HG02571 (cell line): ENCODE data around the gene HES1.

Experiments used
- ATAC-seq: cut with Tn5 transposase; IDR thresholded peaks from one replicate; pipeline ENCODE4 v1.9.1; 2021; ENCODE audit warnings: mild to moderate bottlenecking, moderate library complexity; ENCODE audit not compliant: unreplicated experiment

Gene HES1

DNA sequence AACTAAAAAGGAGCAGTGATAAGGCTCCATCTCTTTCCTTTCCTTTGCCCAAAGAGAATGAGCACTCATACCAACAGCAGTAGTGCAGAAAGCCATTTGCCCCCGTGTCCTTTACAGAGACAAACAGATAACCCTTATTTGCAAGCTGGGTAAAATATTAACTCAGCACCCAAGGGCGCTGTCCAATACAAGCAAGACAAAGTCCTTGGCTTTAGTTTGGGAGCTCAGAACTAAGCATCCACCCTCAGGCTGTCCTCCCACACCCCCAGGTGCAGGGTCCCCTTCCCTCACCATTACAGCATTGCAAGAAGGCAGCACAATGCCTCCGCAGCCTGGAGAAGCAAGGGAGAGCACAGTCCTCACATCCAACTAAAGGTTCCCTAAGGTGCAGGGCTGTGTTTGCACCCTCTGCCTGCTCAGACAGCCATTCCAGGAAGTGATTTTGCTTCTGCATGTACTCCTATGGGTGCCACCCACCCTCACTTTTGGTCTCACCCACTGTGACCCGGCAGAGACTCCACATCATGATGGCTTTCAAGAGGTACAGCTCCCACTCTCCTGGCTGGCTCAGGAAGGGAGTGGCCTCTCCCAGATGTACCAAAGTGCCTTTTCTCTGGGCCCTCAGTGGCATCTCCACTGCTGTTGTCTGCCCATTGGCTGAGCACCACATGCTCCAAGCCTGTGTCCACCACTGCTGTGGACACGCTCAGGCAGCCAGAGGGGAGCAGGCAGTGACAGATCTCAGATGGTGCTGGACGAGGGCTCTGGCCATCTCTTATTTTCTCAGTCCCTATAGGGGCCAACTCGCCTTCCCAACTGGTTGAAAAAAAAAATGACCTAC lies 34.1 kb upstream of the HES1 start:
- ATAC-seq = peak; percentile 32

DNA sequence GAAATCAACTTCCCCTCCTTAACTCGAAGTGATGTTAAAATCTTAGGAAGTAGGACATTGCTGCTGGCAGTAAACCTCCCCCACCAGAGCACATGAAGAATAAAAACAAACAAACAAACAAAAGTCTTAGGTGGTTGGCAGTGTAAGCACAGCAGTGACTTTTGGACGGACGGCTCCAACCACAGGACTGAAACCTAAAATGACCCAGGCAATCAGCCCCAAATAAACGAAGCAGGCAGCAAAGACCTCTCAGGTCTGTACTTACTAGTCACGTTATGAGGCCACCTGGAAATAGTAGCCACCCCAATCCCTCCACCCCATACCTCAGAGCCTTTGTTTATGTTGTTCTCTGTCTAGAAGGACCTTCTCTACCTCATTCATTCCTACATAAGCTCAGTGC lies 33.5 kb upstream of the HES1 start:
- no peak for ATAC-seq

DNA sequence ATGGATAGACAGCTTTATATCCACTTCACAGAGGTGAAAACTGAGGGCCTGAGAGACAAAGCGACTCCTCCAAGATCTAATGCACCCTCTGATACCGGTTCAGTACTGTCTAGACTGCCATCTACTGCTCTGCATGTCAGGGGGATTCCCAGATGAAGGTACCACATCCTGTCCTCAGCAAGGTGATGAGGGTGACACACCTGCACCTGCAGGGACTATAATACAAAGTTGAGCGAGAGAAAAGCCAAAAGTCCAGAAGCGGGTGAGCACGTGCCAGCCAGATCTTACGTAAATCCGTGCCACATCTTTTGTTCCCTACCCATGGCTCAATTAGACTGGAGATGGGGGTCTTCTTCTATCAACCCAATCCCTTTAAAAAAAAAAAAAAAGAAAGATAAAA lies 32.4 kb upstream of the HES1 start:
- no peak for ATAC-seq

DNA sequence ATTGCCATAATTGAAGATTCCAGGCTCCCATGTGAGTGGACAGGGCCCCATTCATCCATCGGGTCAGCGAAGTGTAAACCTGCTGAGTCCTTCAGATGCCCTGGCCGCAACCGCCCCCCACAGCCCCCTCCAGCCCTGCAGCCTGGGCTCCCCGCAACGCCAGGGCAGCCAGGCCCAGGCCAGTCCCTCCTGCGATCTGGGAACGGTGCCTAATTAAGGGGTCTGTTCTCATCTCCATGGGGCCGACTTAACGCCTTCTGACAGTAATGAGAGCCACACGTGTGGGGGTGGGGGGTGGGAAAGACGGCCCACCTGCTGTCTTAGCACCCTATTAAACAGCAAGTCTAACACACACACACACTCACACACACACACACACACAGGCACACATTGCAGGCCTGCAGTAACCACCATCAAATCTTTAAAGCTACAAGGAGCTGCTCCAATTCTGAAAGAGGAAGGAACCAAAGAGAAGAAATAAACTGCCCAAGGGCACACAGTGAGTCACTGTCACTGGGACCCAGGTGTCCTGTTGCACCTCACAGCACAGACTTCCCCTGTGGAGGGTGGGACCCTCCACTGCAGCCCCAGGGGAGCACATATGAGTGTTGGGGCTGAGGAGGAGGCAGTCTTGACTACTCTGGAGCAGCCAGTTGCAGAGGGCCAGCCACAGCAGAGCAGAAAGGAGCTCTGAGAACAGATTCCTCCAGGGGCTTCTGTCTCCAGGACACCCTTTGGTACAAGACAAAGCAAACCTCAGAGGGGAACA lies 31.8 kb upstream of the HES1 start:
- no peak for ATAC-seq

DNA sequence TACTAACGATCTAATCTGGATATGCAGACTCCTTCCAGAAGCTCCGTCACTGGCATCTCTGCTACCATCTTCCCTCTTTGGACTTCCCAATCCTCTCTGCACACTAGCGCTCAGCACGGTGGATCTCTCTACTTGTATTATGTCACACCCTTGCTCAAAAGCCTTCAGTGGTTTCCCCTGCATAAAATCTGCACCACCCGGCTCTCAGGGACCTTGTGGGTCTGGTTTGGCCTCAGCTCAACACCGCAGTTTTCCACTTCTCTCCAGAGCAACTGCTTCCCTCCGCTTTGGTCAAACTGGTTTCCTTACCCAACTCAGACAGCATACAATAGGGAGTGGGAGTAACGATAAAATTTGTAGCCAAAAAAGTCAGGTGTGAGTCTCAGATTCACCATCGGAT lies 30.7 kb upstream of the HES1 start:
- ATAC-seq = no peak

DNA sequence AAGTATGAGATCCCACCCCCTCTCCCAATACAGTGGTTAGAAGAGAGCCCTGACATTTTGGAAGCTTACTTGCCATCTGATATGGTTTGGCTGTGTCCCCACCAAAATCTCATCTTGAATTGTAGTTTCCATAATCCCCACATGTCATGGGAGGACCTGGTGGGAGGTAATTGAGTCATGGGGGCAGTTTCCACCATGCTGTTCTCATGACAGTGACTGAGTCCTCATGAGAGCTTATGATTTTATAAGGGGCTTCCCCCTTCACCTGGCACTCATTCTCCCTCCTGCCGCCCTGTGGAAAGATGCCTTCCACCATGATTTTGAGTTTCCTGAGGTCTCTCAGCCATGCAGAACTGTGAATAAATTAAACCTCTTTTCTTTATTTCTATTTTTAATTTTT lies 28.8 kb upstream of the HES1 start:
- no peak for ATAC-seq

DNA sequence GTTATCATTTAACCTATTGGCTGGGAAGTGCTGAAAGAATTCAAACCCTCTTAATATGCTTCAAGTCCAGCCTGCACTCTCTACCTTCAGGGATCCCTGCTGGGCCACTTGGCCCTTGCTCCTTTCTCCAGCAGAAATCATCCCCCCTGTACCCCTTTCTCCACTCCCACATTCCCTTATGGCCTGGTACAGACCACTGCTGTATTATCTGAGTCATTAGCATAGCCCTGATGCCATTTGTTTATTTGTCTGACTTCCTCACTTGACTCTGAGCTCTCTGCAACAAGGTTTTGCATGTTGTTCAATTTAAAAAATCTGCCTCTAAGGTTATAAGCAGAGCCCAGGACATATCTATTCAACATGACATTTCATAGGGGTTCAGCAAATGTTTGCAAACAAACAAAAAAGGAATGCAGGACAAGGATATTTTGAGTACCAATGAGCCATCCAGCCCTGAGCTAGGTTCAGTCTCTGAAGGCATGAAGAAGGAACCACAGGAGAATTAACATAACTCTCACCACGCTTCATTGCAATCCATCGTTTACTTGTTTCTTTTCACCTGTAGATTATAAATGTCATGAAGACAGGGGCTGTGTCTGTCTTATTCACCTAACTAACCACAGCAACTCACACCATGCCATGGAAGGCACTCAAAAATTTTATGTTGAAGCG lies 26.6 kb upstream of the HES1 start:
- ATAC-seq = no peak

DNA sequence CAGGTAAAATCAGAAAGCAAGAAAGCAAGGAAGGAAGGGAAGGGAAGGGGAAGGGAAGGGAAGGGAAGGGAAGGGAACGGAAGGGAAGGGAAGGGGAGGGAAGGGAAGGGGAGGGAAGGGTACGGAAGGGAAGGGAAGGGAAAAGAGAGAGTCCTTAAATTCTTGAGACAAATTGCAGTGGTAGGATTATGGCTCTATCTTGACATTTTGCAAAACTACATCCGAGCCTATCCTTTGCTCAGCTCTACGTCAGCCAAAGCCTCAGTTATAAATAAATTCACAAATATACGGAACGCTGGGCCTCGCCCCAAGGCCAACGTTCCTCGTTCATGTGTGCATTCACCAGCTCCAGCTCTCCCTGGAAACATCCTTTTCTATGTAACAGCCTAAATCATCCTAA lies 25.5 kb upstream of the HES1 start:
- ATAC-seq = no peak

DNA sequence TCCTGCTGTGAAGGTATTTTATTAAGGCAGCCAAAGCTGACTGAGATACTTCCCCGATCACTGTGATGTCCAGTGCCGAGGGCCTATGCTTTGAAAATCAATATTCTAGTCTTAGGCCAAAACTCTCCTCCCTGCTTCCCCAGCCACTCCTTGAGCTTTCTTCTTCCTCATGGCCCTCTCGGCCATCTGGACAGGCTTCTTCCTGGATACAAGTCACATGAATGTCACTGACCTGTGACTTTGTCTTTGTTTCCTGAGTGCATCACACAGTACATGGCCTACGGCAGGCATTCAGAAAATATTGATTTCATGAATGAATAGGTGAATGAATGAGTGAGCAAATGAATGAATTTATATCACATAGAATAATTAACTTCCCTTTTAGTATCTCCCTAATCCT lies 24.6 kb upstream of the HES1 start:
- no peak for ATAC-seq

DNA sequence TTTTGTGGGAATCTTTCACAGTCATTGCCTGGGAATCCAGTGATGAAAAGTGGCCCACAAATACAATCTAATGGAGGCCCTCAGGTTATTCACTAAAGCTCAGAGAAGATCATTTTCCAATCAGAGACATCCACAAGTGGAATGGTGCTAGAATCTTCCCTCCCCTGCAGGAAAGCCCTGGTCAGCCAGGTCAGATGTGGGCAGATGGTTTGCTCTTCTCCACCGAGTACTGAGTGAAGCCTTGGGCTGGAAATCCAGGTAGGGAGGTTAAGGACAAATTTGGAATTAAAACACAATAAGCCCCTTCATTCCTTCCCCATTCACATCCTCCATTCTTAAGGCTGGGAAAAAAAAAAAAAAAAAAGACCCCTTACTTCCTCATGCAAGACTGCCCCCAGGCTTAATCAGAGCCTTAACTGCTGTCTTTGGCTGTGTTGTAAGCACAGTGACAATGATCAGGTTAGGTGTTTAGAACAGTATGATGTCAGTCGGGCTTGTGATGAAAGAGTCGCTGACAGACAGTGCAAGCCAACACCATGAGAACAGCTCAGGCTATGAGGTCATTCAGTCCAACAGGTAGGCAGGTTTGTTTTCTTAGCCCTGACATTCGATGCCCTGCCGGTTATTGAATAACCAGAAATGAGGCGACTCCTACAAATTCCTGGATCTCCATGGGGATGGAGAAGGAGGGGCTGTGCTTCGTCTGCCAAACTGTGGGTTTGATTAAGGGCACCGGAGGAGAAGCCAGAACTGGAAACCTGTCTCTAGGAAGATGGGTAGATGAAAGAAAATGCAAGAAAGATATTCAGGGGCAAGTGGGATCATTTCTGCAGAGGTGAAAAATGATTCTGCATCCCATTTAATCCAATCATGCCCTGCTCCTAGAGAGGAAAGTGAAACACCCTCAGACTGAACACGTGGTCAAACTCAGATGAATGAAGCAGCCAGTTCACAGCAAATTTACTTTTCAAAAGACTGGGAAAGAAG lies 23.5 kb upstream of the HES1 start:
- ATAC-seq = no peak

DNA sequence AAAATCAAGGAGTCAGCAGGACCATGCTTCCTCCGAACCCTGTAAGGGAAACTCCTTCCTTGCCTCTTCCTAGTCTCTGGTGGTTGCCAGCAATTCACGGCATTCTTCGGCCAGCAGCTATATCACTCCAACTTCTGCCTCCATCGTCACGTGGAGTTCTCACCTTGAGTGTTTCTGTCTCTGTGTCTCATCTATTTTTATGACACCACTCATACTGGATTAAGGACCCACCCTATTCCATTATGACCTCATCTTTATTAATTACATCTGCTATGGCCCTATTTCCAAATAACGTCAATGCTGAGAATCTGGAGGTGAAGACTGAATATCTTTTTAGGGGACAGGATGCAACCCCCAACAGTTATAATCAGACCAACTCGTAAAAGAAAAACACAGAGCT lies 21.8 kb upstream of the HES1 start:
- ATAC-seq = no peak

DNA sequence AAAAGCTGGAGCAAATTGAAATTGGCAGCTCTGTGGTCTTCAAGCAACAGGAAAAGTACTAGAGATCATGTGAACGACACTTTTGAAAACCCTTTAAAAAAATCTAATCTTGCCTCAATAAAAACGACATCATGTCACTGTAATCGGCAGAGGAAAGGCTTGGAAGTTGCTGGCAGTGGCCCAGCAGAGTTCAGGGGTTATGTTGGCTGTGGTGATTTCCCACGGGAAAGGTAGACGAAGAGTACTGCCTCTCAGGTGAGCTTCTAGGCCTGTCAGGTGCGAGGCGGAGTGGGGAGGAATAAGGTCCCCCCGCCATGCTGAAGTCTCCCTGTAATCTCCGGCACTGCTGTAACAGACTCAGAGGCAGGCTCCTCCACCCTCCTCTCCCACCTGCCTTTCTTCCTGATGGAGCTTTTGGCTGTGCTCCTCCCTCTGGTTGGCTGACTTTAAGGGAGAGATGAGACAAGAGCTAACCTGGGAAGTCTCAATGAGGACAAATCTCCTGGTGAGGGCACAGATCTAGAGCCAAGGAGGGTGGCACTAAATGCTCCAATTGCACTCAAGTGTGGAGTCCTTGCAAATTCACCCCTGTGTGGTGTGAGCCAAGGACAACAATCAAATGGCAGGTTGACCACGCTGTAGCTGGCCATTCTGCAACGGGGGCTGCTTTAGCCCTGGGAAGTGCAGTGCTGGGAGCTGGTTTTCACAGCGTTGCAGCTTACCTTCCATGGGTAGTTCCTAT lies 18.7 kb upstream of the HES1 start:
- no peak for ATAC-seq

DNA sequence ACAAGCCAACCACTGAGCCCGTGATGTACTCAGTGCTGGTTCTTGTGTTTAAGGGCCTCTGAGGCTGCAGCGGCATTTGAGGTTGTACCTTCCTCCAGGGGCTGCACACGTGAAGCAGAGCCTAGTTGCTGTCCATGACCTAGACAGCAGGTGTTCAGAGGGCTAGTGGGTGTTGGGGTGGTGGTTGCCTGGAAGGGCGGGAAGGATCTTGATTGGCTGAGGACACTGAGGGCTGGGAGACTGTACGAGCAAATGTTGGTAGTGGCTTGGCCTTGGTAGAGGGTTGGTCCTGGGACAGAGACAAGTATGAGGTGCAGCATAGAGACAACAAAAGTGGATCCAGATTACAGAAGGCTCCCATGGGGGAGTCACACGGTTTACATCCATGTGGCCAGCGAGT lies 17.0 kb upstream of the HES1 start:
- no peak for ATAC-seq

DNA sequence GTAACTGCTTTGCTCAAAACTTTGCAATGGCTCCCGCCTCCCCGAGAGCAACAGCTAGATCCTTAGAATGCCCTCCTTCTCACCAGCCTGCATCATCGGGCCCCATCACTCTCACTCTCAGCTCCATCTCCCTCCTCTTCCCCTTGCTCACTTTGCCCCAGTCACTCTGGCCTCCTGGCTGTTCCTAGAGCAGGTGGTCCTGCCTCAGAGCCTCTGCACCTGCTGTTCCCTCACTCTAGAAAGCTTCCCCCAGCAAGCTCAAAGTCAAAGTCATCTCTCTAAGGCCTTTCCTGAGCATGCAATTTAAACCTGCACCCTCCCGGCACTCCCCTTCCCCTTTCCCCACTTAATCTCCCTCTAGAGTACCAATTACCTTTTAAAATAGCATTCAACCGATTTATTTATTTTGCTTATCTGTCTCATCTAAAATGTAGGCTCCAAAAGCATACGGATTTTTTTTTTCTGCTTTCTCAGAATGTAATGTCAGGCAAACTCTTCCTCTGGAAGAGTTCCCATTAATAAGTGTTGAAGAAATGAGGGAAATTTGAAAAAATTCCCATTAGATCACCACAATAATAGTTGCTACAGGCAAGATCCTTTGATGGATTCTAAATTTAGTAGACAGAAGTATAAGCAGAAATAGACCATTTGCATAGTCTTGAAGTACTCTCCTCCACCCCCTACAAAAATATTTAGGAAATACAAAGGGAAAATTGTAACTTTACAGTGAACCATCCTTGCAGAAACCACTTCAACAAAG lies 15.9 kb upstream of the HES1 start:
- ATAC-seq = no peak

DNA sequence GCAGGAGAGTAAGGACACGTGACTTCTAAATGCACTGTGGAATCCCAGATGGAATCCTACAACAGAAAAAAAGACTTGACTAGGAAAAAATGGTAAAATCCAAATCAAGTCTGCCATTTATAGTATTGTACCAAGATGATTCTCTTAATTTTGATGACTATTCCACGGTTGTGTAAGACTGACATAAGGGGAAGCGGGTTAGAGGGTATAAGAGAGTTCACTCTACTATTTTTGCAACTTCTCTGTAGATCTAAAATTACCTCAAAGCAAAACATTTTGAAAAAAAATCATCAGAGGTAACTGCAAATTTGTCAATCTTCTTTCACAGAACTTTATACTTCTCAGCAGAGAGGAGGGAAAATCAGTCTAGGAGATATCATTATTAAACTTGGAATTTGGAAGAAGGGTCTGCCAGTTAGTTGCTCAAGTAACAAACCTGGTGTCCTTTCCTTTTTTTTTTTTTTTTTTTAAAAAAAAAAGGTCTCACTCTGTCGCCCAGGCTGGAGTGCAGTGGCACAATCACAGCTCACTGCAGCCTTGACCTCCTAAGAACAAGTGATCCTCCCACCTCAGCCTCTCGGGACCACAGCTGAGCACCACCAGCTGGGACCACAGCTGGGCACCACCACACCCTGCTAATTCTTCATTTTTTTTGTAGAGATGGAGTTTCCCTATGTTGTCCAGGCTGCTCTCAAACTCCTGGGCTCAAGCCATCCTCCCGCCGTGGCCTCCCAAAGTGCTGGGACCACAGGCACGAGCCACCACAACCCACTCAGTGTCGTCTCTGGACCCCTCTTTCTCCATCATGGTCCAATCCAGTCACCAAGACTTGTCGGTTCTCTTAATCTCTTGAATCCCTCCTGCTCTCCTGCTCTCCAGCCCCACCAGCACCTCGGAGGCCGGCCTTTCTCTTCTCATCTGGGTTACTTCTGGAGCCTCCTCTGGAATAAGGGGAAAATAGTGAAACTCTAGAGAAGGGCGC lies 14.9 kb upstream of the HES1 start:
- ATAC-seq = no peak

DNA sequence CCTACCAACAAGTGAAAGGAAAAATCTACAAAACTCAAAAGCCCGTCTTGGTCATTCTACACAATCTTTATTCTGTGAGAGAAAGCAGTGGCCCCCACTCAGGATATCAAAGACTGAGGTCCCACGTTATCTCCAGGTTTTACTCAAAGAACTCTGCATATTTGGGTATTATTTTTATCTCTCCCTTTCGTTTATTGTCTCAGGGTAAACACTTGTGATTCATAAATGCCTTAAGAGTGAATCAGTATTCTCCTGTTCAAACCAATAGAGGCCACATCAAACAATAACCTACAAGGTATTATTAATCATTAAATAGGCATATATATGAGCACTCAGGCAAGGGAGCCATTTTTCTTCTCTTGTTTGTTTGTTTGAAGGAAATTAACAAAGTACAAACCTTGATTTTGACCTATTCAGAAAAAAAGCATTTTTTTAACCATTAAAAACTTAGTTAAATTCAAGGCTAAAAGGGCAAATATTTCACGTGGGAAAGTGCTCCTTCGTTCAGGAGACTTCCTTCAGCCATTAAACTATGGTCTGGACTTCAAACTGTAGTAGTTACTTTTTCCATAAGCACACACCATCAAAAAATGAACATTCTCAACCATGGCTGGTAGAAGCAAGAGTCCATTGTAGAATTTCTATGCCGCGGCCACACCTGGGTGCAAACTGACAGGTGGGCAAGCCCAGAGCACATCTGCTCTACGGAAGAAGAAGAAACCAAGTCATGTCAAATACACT lies 13.9 kb upstream of the HES1 start:
- no peak for ATAC-seq

DNA sequence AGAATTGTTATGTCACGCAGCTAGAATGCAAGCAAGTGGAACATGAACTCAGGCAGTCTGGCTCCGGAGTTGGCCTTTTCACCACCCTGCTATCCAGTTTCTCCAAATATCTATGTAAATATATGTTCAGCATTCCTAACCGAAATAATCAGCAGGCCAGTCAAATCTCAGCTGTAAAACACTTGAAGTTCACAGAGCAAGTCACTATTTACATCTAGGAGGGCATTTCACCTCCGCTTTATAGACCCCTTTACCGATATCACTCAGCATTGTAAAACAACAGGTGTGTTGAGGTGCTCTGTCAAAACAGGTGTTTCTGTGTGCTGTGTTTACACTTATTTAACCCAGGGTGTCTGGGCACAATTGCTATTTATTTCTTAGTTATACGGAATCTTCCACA lies 12.2 kb upstream of the HES1 start:
- ATAC-seq = no peak
